Central memory CD8-positive, alpha-beta T cell (primary cell): Measurements from ENCODE around the gene GRIA2.
"Not testable (repeated sequence)": the region's sequence is repeated elsewhere in the genome, so short reads cannot be mapped to it uniquely, and the experiment has no call there.

Experiments used
- ATAC-seq: fragments of 150-1000 bp; cut with Tn5 transposase; replicated peaks from 2 replicates; pipeline ENCODE4 v1.10.0; 2022; ENCODE audit warnings: mild to moderate bottlenecking, moderate FRiP score, moderate number of reproducible peaks; ENCODE audit not compliant: poor library complexity, severe bottlenecking; ENCODE audit errors: extremely low read depth
- DNase-seq, 2 donors: peaks; one replicate each; pipeline ENCODE4 v3.0.0; 2021; ENCODE audit warnings: low spot score in 2 of 2
- H3K27ac Mint-ChIP-seq: one replicate; pipeline ENCODE4 v1.8.0; 2022; ENCODE audit warnings: low read depth, mild to moderate bottlenecking, moderate library complexity, mixed read lengths
- H3K27me3 Mint-ChIP-seq: one replicate; pipeline ENCODE4 v1.8.0; 2022; ENCODE audit warnings: mixed read lengths
- H3K36me3 Mint-ChIP-seq: one replicate; pipeline ENCODE4 v1.8.0; 2022; ENCODE audit warnings: mild to moderate bottlenecking, moderate library complexity, mixed read lengths; ENCODE audit not compliant: insufficient read depth
- H3K4me1 Mint-ChIP-seq: one replicate; pipeline ENCODE4 v1.8.0; 2022; ENCODE audit warnings: mixed read lengths
- H3K4me3 Mint-ChIP-seq: one replicate; pipeline ENCODE4 v1.8.0; 2022; ENCODE audit warnings: mild to moderate bottlenecking, moderate library complexity, mixed read lengths
- H3K9me3 Mint-ChIP-seq: one replicate; pipeline ENCODE4 v1.8.0; 2022; ENCODE audit warnings: mixed read lengths

GRIA2 gene

GRCh38 chr4:157220371-157220881 lies at the start of gene GRIA2:
TSS of gene GRIA2 (plus strand) at chr4:157220728. CDS start at chr4:157221043, 315 bp downstream.
- Mint-ChIP-seq H3K4me1 (no peaks in the 10 kb centered on the region), H3K36me3 (no peaks in the 10 kb centered on the region), H3K4me3 (no peak within 1 kb of the TSS), H3K27me3 (no peaks in the 10 kb centered on the region), H3K27ac (no peak within 1 kb of the TSS), H3K9me3 (peaks cover 26% of the 10 kb centered on the region)
- no peak for ATAC-seq
- DNase-seq: no peak

- no peak overlapping the region for H3K4me3 Mint-ChIP-seq
- H3K27me3 Mint-ChIP-seq: no peaks in the 10 kb centered on the region
- ATAC-seq (no peak), DNase-seq (no peak)
- no peak overlapping the region for H3K27ac Mint-ChIP-seq
- H3K9me3 Mint-ChIP-seq: peaks cover 14% of the 10 kb centered on the region
- no peaks in the 10 kb centered on the region for H3K4me1 Mint-ChIP-seq
- H3K36me3 Mint-ChIP-seq: no peaks in the 10 kb centered on the region
Measured at GRCh38 chr4:157172011-157172410, 48.5 kb upstream of the GRIA2 start.

GRCh38 chr4:157180268-157180667 lies 40.3 kb upstream of the GRIA2 start:
- H3K27me3 Mint-ChIP-seq, H3K27ac Mint-ChIP-seq, H3K4me1 Mint-ChIP-seq, ATAC-seq, H3K36me3 Mint-ChIP-seq, DNase-seq, H3K9me3 Mint-ChIP-seq, H3K4me3 Mint-ChIP-seq: not testable (repeated sequence)

- no peak for DNase-seq
- H3K36me3 Mint-ChIP-seq: no peaks in the 10 kb centered on the region
- peaks cover 10% of the 10 kb centered on the region for H3K9me3 Mint-ChIP-seq
- ATAC-seq: no peak
- no peaks in the 10 kb centered on the region for H3K4me1 Mint-ChIP-seq
- H3K4me3 Mint-ChIP-seq: no peak overlapping the region
- H3K27ac Mint-ChIP-seq: no peak overlapping the region
- no peaks in the 10 kb centered on the region for H3K27me3 Mint-ChIP-seq
Measured at GRCh38 chr4:157184300-157184699, 36.2 kb upstream of the GRIA2 start.

GRCh38 chr4:157185363-157185762 lies 35.2 kb upstream of the GRIA2 start:
- peaks cover 19% of the 10 kb centered on the region for H3K9me3 Mint-ChIP-seq
- H3K36me3 Mint-ChIP-seq: no peaks in the 10 kb centered on the region
- no peak overlapping the region for H3K27ac Mint-ChIP-seq
- ATAC-seq (no peak), DNase-seq (no peak)
- no peak overlapping the region for H3K4me3 Mint-ChIP-seq
- no peaks in the 10 kb centered on the region for H3K27me3 Mint-ChIP-seq
- no peaks in the 10 kb centered on the region for H3K4me1 Mint-ChIP-seq

- H3K4me1 Mint-ChIP-seq: no peaks in the 10 kb centered on the region
- DNase-seq (no peak), ATAC-seq (no peak)
- H3K36me3 Mint-ChIP-seq: no peaks in the 10 kb centered on the region
- H3K27ac Mint-ChIP-seq: no peak overlapping the region
- peaks cover 14% of the 10 kb centered on the region for H3K9me3 Mint-ChIP-seq
- no peak overlapping the region for H3K4me3 Mint-ChIP-seq
- H3K27me3 Mint-ChIP-seq: no peaks in the 10 kb centered on the region
Measured at GRCh38 chr4:157195374-157195773, 25.2 kb upstream of the GRIA2 start.

GRCh38 chr4:157196046-157196445 lies 24.5 kb upstream of the GRIA2 start:
- H3K36me3 Mint-ChIP-seq: no peaks in the 10 kb centered on the region
- peaks cover 14% of the 10 kb centered on the region for H3K9me3 Mint-ChIP-seq
- ATAC-seq (no peak), DNase-seq (no peak)
- no peak overlapping the region for H3K4me3 Mint-ChIP-seq
- H3K4me1 Mint-ChIP-seq: no peaks in the 10 kb centered on the region
- H3K27me3 Mint-ChIP-seq: no peaks in the 10 kb centered on the region
- H3K27ac Mint-ChIP-seq: no peak overlapping the region

- Mint-ChIP-seq H3K27ac (no peak overlapping the region), H3K9me3 (peaks cover 15% of the 10 kb centered on the region)
Measured at GRCh38 chr4:157204634-157205244, 15.8 kb upstream of the GRIA2 start.

GRCh38 chr4:157217708-157218107 lies 2.8 kb upstream of the GRIA2 start:
- no peak for ATAC-seq
- no peak for DNase-seq
- Mint-ChIP-seq H3K4me1 (no peaks in the 10 kb centered on the region), H3K4me3 (no peak overlapping the region), H3K27ac (no peak overlapping the region), H3K36me3 (no peaks in the 10 kb centered on the region), H3K27me3 (no peaks in the 10 kb centered on the region), H3K9me3 (peaks cover 26% of the 10 kb centered on the region)

More at GRCh38 chr4:157204634-157205244, 15.8 kb upstream of the GRIA2 start:
- ATAC-seq (no peak), DNase-seq (no peak)
- H3K36me3 Mint-ChIP-seq: no peaks in the 10 kb centered on the region
- no peaks in the 10 kb centered on the region for H3K4me1 Mint-ChIP-seq
- H3K27me3 Mint-ChIP-seq: no peaks in the 10 kb centered on the region
- H3K4me3 Mint-ChIP-seq: no peak overlapping the region

GRCh38 chr4:157219711-157220370 lies 687 bp upstream of the GRIA2 start:
- Mint-ChIP-seq H3K4me1 (no peaks in the 10 kb centered on the region), H3K27ac (no peak overlapping the region)
- no peak for DNase-seq

GRCh38 chr4:157221426-157221894 lies 932 bp downstream of the GRIA2 start:
- Mint-ChIP-seq H3K4me1 (no peaks in the 10 kb centered on the region), H3K4me3 (no peak overlapping the region), H3K36me3 (no peaks in the 10 kb centered on the region), H3K27ac (no peak overlapping the region), H3K27me3 (no peaks in the 10 kb centered on the region), H3K9me3 (peaks cover 22% of the 10 kb centered on the region)
- DNase-seq (no peak), ATAC-seq (no peak)

More at GRCh38 chr4:157219711-157220370, 687 bp upstream of the GRIA2 start:
- ATAC-seq: no peak
- Mint-ChIP-seq H3K27me3 (no peaks in the 10 kb centered on the region), H3K4me3 (no peak overlapping the region), H3K9me3 (peaks cover 26% of the 10 kb centered on the region), H3K36me3 (no peaks in the 10 kb centered on the region)

- Mint-ChIP-seq H3K4me3 (no peak overlapping the region), H3K27me3 (no peaks in the 10 kb centered on the region)
Measured at GRCh38 chr4:157221895-157222770, 1.6 kb downstream of the GRIA2 start.

More at GRCh38 chr4:157221895-157222770, 1.6 kb downstream of the GRIA2 start:
- Mint-ChIP-seq H3K4me1 (no peaks in the 10 kb centered on the region), H3K27ac (no peak overlapping the region), H3K36me3 (no peaks in the 10 kb centered on the region), H3K9me3 (peaks cover 18% of the 10 kb centered on the region)
- ATAC-seq (no peak), DNase-seq (no peak)
